SK-N-MC (cell line): Measurements from ENCODE around the gene EPB41L1.

Source experiments
- DNase-seq: peaks from one replicate; pipeline ENCODE4 v3.0.0-alpha.2; 2011; ENCODE audit warnings: low read depth, low spot score
- H3K27ac ChIP-seq: fragments of 200-600 bp; sonication (generic); 2 replicates; pipeline ENCODE4 v1.5.1; 2016; ENCODE audit warnings: mixed run types
- H3K36me3 ChIP-seq: fragments of 200-600 bp; sonication (generic); 2 replicates; pipeline ENCODE4 v1.6.1; 2017; ENCODE audit warnings: antibody characterized with exemption, low read length, mixed read lengths; ENCODE audit not compliant: insufficient read depth
- H3K4me3 ChIP-seq: fragments of 200-600 bp; sonication (generic); 2 replicates; pipeline ENCODE4 v1.5.1; 2016
- H3K9ac ChIP-seq: fragments of 200-600 bp; sonication (generic); 2 replicates; pipeline ENCODE4 v1.8.0; 2017; ENCODE audit warnings: mixed run types, mixed read lengths; ENCODE audit not compliant: insufficient read length
- H3K9me3 ChIP-seq: fragments of 200-600 bp; sonication (generic); 2 replicates; pipeline ENCODE4 v1.6.1; 2017; ENCODE audit warnings: low read depth, mild to moderate bottlenecking, antibody characterized with exemption, low read length, moderate library complexity, mixed read lengths
- EZH2 ChIP-seq: fragments of 200-600 bp; sonication (generic); IDR thresholded peaks from one replicate; pipeline ENCODE4 v1.6.1; 2017; ENCODE audit warnings: antibody characterized with exemption
- FOXP2 ChIP-seq: optimal IDR thresholded peaks from 2 replicates; pipeline ENCODE3; 2011; ENCODE audit warnings: mild to moderate bottlenecking, moderate library complexity; ENCODE audit not compliant: insufficient read depth; ENCODE audit errors: extremely low read length, control extremely low read depth
- POLR2AphosphoS5 ChIP-seq: IDR thresholded peaks from 2 replicates; pipeline ENCODE4 v1.6.1; 2012; ENCODE audit warnings: mild to moderate bottlenecking, low read depth, low read length, borderline replicate concordance

The EPB41L1 gene

GRCh38 chr20:36273414-36274180 lies 119.1 kb downstream of the EPB41L1 start:
- no peak for DNase-seq
- H3K27ac ChIP-seq = no peak overlapping the region
- no peaks in the 10 kb centered on the region for H3K36me3 ChIP-seq
- no peak overlapping the region for H3K4me3 ChIP-seq
- H3K9ac ChIP-seq = no peak overlapping the region
- H3K9me3 ChIP-seq = no peaks in the 10 kb centered on the region
- TF ChIP-seq FOXP2 (no peak), POLR2AphosphoS5 (no peak), EZH2 (no peak)

GRCh38 chr20:36274181-36274841 lies 119.8 kb downstream of the EPB41L1 start:
- DNase-seq = no peak
- TF ChIP-seq POLR2AphosphoS5 (no peak), FOXP2 (no peak), EZH2 (no peak)
- Histone ChIP-seq H3K36me3 (no peaks in the 10 kb centered on the region), H3K4me3 (no peak overlapping the region), H3K27ac (no peak overlapping the region), H3K9me3 (no peaks in the 10 kb centered on the region), H3K9ac (no peak overlapping the region)

GRCh38 chr20:36275011-36275410 lies 120.5 kb downstream of the EPB41L1 start:
- no peak for TF ChIP-seq EZH2
- TF ChIP-seq FOXP2 = no peak
- no peak for TF ChIP-seq POLR2AphosphoS5
- Histone ChIP-seq H3K36me3 (no peaks in the 10 kb centered on the region), H3K4me3 (no peak overlapping the region), H3K27ac (no peak overlapping the region), H3K9ac (no peak overlapping the region), H3K9me3 (no peaks in the 10 kb centered on the region)
- DNase-seq = no peak

GRCh38 chr20:36275441-36276189 lies 121.1 kb downstream of the EPB41L1 start:
- Histone ChIP-seq H3K9ac (no peak overlapping the region), H3K9me3 (no peaks in the 10 kb centered on the region), H3K36me3 (no peaks in the 10 kb centered on the region), H3K4me3 (no peak overlapping the region), H3K27ac (no peak overlapping the region)
- TF ChIP-seq POLR2AphosphoS5 (no peak), FOXP2 (no peak), EZH2 (no peak)
- DNase-seq = no peak

GRCh38 chr20:36277546-36277945 lies 123.0 kb downstream of the EPB41L1 start:
- no peak overlapping the region for H3K9ac ChIP-seq
- no peak overlapping the region for H3K4me3 ChIP-seq
- TF ChIP-seq EZH2 (no peak), POLR2AphosphoS5 (no peak), FOXP2 (no peak)
- H3K9me3 ChIP-seq = no peaks in the 10 kb centered on the region
- no peak overlapping the region for H3K27ac ChIP-seq
- H3K36me3 ChIP-seq = no peaks in the 10 kb centered on the region
- no peak for DNase-seq

- no peak for DNase-seq
- no peaks in the 10 kb centered on the region for H3K9me3 ChIP-seq
- no peak for TF ChIP-seq FOXP2
- no peak for TF ChIP-seq POLR2AphosphoS5
- TF ChIP-seq EZH2 = no peak
- no peaks in the 10 kb centered on the region for H3K36me3 ChIP-seq
- no peak overlapping the region for H3K27ac ChIP-seq
- H3K4me3 ChIP-seq = no peak overlapping the region
- H3K9ac ChIP-seq = no peak overlapping the region
Measured at GRCh38 chr20:36279362-36279761, 124.8 kb downstream of the EPB41L1 start.

- no peaks in the 10 kb centered on the region for H3K9me3 ChIP-seq
- no peak overlapping the region for H3K9ac ChIP-seq
- TF ChIP-seq EZH2 (no peak), POLR2AphosphoS5 (no peak), FOXP2 (no peak)
- no peak for DNase-seq
- H3K4me3 ChIP-seq = no peak overlapping the region
- H3K27ac ChIP-seq = no peak overlapping the region
- H3K36me3 ChIP-seq = no peaks in the 10 kb centered on the region
Measured at GRCh38 chr20:36279776-36280175, 125.2 kb downstream of the EPB41L1 start.

- Histone ChIP-seq H3K4me3 (no peak overlapping the region), H3K9me3 (no peaks in the 10 kb centered on the region), H3K27ac (no peak overlapping the region), H3K36me3 (no peaks in the 10 kb centered on the region), H3K9ac (no peak overlapping the region)
- DNase-seq = no peak
- TF ChIP-seq POLR2AphosphoS5 (no peak), EZH2 (no peak), FOXP2 (no peak)
Measured at GRCh38 chr20:36281785-36282380, 127.3 kb downstream of the EPB41L1 start.
